IPS DF 19.7 (cell line): ENCODE measurements around the gene ERMP1.
"Not testable (repeated sequence)": the region's sequence is repeated elsewhere in the genome, so short reads cannot be mapped to it uniquely, and the experiment has no call there.

Experiments
- DNase-seq: peaks from one replicate; pipeline ENCODE4 v3.0.0-alpha.2; 2013; ENCODE audit warnings: low read depth, low spot score

ERMP1 gene, protein sequence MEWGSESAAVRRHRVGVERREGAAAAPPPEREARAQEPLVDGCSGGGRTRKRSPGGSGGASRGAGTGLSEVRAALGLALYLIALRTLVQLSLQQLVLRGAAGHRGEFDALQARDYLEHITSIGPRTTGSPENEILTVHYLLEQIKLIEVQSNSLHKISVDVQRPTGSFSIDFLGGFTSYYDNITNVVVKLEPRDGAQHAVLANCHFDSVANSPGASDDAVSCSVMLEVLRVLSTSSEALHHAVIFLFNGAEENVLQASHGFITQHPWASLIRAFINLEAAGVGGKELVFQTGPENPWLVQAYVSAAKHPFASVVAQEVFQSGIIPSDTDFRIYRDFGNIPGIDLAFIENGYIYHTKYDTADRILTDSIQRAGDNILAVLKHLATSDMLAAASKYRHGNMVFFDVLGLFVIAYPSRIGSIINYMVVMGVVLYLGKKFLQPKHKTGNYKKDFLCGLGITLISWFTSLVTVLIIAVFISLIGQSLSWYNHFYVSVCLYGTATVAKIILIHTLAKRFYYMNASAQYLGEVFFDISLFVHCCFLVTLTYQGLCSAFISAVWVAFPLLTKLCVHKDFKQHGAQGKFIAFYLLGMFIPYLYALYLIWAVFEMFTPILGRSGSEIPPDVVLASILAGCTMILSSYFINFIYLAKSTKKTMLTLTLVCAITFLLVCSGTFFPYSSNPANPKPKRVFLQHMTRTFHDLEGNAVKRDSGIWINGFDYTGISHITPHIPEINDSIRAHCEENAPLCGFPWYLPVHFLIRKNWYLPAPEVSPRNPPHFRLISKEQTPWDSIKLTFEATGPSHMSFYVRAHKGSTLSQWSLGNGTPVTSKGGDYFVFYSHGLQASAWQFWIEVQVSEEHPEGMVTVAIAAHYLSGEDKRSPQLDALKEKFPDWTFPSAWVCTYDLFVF

GRCh38 chr9:5832538-5833529, at the start of gene ERMP1:
ERMP1 (minus strand) TSS chr9:5833117; CDS start chr9:5833027, 90 bp downstream.
- peak; percentile 12 for DNase-seq

- not testable (repeated sequence) for DNase-seq
These were observed 49.5 kb upstream of the ERMP1 start for GRCh38 chr9:5882244-5883012.

DNA sequence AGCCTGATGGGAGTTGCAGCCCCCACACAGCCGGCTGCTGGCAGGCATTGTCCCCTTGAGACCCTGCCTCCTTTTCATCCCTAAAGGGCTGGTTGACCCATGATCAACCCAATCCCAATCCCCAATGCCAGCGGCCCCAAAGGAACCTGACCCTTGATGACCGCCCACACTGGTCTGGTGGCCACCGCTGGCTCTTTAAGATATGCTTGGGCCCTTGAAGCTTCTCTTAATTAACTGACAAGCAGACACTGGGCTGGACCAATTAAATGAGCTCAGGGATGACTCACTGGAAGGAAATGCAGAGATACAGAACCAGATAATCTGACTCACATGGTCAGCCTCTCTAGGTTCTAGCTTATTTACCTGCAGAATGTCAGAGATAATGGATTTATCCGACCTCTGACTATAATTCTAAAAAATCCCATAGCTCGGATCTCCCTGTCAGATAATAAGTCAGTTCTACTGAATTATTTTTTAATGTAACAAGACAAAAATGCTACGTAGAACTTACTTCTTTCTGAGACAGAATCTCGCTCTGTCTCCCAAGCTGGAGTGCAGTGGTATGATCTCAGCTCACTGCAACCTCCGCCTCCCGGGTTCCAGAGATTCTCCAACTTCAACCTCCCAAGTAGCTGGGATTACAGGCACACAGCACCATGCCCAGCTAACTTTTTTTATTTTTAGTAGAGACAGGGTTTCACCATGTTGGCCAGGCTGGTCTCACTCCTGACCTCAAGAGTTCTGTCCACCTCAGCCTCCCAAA, 46.7 kb upstream of the ERMP1 start:
- DNase-seq: peak; percentile 9

- DNase-seq: peak; percentile 20
These were observed 43.8 kb upstream of the ERMP1 start for GRCh38 chr9:5876711-5877110.

GRCh38 chr9:5876026-5876425, 43.1 kb upstream of the ERMP1 start:
- DNase-seq: no peak

DNA sequence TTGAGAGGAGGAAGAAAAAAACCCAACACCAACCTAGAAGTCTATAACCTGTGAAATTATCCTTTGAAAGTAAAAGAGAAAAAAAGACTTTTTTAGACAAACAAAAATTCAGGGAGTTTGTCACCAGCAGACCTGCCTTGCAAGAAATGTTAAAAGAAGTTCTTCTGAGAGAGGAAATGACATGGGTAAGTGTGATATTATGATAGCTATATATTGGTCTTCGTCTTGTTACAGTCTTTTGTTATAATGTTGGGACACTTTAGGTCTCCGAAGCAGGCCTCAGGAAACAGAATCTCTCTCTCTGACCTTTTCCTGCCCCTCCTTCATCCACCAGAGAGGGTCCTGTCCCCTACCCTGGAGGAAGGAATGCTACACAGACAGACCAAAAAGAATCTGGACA, 41.1 kb upstream of the ERMP1 start:
- no peak for DNase-seq

- no peak for DNase-seq
These were observed 40.5 kb upstream of the ERMP1 start for GRCh38 chr9:5873439-5873838.

- no peak for DNase-seq
These were observed 39.6 kb upstream of the ERMP1 start for GRCh38 chr9:5872511-5872910.

DNA sequence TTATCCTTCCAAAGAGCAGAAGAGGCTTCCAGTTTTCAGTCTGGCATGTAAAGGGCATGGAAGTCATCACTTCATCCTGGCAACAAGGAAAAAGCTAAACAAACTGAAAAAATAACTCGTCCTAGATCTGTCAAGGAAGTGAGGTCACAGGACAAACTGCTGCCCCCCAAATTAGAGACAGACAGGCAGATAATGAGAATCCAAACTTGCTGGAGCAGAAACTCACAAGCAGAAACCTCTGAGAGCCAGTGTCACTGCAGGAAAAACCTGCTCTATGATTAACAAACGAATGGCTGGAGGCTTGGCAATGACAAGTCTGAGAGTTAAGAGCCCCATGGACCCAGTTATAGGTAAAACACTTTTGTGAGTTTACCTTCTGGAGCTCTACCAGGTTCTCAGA, 38.9 kb upstream of the ERMP1 start:
- DNase-seq: no peak

DNA sequence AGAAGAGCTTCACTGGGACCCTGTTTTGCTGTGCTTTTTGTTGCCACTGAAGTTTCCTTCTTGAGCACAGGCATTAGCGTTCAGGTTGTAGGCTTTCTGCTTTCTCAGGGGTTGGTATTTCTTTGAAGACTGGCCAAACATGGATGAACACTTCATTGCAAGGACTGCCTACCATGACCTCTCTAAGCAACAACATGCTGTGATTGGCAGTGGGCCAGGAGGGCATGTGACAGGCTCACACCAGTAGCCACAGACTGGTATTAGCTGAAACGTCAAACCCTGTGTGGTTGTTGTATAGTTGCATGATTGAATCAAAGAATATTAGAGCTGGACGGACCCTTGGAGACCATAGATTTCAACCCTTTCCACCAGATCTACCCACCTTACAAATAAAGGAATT, 37.8 kb upstream of the ERMP1 start:
- DNase-seq: no peak

DNA sequence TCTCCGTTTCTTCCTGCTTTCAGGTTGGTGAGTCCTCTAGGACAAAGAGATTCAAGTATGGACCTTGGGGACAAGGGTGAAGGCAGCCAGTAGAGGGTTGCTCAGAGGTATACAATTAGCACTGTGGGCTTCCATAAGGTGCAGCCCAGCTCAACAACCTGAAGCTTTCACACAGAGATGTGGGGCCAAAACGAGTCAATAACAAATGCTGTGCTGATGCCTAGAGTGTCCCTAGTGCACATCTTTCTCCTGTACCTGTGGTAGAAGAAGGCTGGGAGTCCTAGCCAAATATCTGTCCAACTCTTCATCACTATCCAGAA, 37.1 kb upstream of the ERMP1 start:
- DNase-seq: no peak

DNA sequence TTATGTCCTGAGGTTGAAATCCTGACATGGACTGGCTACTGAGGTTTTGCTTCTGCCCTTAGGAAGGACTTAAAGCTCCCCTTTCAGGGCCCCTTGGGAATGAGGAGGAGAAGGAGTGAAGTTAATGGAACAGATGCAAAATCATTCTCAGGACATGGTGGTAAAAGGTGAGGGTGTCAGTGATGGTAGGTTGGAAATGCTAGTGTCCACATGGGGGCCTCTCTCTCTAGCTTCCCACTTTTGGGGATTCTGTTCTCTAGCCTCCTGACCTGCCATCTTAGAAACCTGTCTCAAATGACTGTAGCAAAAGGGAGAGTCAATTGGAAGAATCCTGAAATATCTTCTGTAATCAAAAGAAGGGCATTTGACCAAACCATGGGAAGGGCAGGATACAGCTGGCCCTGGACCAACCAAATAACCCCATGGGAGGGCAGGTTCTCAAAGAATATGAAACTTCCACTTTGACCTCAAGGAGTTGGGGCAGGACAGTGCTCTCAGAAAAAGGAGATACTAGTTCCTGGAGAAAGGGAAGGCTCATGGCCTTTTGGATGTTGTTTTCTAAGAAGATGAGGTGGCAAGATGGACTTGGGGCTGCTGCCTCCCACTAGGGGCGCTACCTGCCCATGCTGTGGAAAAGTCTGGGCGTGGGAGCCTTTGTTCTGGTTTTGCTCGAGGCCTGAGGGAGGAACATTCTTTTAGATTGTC, 36.5 kb upstream of the ERMP1 start:
- peak; percentile 5 for DNase-seq

GRCh38 chr9:5868235-5868634, 35.3 kb upstream of the ERMP1 start:
- no peak for DNase-seq

GRCh38 chr9:5866685-5867084, 33.8 kb upstream of the ERMP1 start:
- no peak for DNase-seq

DNA sequence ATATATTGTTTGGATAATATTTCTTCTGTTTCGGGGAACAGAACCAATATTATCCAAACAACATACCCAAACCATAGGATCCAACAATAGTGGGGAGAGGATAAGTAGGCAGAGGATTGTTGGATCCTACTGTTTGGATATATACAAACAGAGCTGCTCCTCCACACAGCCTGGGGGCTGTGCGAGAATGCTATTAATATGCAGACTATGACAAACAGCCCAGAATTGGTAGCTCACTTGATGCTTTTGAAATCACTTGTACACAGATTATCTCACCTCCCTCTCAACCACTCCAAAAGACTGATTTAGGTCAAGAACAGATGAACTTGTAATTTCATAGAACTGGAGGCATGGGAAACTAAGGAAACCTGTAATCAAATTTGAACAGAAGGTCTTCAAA, 33.4 kb upstream of the ERMP1 start:
- no peak for DNase-seq

DNA sequence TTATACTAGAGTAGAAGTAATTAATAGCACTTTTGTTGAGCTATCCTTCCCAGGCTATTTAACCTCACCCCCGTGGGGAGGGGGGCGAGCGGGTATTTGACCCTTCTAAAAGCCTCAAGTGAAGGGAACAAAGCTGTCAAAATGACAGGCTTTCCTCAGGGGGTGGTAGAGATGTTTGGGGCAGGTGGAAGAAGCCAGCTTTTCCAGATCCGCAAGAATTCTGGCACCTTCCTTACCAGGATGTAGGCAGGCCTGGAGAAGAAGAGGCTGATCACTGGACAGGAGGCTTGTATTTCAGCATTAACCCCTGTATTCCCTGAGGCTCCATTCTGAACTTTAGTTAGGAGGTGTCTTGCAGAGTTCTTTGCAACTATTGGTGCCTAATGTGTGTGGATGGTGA, 31.5 kb upstream of the ERMP1 start:
- DNase-seq: no peak

GRCh38 chr9:5863092-5863746, 30.3 kb upstream of the ERMP1 start:
- no peak for DNase-seq

DNA sequence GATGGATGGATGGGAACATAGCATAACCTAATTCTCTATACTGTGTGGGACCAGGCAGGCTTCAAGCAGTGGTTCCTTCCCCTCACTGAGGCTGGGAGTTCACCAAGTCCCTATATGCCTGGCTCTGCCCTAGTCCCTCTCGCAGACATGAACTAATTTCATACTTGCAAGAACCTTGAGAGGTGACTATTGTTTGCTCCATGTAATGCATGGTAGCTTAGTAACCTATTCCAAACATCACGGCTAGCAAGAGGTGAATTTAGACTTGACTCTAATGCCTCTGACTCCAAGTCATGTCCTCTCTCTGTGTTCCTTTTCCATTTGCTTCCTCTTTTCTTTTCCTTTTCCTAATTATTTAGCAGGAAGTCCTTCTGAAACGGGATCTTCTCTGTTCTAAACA, 25.9 kb upstream of the ERMP1 start:
- no peak for DNase-seq

- DNase-seq: no peak
These were observed 25.0 kb upstream of the ERMP1 start for GRCh38 chr9:5857928-5858327.
